Measurements from ENCODE around the gene AIF1L.

The AIF1L gene

DNA sequence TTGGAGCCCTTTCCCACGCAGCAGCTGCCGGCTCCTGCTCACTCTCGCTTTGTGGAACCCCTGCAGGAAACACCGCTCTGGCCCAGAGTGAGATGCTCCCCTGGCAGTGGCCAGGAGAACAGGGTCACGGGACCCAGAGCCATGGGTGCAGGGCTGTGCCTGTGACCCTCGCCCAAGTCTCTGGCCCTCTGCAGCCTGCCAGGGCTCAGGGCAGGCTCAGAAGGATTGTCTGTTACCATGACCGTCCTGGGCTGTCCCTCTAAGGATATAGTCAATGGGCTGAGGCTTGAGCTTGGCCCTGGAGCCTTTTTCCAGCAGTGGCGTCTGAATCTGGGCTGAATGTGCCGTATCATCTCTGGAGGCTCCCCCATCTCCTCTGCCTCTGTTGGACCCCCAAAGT lies 28.7 kb upstream of the AIF1L start:
- FAIRE-seq = no peak
- DNase-seq (ENCODE audit: insufficient read length, low spot score) = no peak
- TF ChIP-seq, protein P1, sequence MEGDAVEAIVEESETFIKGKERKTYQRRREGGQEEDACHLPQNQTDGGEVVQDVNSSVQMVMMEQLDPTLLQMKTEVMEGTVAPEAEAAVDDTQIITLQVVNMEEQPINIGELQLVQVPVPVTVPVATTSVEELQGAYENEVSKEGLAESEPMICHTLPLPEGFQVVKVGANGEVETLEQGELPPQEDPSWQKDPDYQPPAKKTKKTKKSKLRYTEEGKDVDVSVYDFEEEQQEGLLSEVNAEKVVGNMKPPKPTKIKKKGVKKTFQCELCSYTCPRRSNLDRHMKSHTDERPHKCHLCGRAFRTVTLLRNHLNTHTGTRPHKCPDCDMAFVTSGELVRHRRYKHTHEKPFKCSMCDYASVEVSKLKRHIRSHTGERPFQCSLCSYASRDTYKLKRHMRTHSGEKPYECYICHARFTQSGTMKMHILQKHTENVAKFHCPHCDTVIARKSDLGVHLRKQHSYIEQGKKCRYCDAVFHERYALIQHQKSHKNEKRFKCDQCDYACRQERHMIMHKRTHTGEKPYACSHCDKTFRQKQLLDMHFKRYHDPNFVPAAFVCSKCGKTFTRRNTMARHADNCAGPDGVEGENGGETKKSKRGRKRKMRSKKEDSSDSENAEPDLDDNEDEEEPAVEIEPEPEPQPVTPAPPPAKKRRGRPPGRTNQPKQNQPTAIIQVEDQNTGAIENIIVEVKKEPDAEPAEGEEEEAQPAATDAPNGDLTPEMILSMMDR (IDR thresholded peaks at IDR 0.05; ENCODE audit: insufficient read depth, missing control alignments) = no peak

DNA sequence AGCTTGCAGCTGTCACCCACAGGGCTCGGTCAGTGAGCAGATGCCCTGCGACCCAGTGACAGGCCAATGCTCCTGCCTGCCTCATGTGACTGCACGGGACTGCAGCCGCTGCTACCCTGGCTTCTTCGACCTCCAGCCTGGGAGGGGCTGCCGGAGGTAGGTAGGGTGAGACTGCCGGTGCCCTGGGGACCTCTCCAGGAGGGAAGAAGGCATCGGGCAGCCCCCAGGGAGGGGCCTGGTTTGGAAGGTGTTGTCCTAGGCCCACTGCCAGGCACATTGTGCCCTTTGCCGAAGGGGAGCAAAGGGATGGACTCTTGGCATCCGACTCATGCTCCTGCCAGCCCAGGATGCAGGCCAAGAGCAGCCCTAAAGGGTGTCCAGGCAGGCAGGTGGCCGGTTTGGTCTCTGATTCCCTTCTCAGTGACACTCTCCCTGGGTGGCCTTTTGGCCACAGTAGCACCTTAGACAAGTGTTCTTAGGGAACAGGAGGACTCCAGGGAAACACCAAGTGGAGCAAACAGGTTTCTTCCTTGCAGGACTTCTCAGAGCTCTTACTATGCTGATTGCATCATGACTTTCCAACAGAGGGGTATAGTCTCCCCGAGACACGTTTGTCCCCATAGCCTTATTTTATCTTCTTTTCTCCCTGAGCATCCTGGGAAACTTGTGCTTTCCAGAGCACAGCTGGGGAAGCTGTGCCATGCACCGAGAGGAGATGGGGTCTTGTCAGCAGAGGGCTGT lies 28.1 kb upstream of the AIF1L start:
- TF ChIP-seq, protein P1 (IDR thresholded peaks at IDR 0.05; ENCODE audit: insufficient read depth, missing control alignments) = no peak
- DNase-seq (ENCODE audit: insufficient read length, low spot score) = no peak
- no peak for FAIRE-seq

DNA sequence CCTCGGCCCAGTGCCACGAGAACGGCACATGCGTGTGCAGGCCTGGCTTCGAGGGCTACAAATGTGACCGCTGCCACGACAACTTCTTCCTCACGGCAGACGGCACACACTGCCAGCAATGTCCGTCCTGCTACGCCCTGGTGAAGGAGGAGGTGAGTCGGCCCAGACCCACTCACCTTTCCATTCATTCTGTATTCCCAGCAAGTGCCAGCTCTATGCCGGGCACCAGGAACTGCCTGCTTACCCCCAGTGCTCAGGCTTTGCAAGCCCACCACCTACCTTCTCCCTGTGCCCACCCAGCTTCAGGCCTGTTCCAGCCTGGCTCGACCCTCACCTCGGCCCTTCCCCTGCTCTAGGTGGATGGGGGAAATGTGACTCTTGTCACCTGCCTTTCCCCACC lies 26.6 kb upstream of the AIF1L start:
- TF ChIP-seq, protein P1 (IDR thresholded peaks at IDR 0.05; ENCODE audit: insufficient read depth, missing control alignments) = no peak
- DNase-seq (ENCODE audit: insufficient read length, low spot score) (no peak), FAIRE-seq (no peak)

DNA sequence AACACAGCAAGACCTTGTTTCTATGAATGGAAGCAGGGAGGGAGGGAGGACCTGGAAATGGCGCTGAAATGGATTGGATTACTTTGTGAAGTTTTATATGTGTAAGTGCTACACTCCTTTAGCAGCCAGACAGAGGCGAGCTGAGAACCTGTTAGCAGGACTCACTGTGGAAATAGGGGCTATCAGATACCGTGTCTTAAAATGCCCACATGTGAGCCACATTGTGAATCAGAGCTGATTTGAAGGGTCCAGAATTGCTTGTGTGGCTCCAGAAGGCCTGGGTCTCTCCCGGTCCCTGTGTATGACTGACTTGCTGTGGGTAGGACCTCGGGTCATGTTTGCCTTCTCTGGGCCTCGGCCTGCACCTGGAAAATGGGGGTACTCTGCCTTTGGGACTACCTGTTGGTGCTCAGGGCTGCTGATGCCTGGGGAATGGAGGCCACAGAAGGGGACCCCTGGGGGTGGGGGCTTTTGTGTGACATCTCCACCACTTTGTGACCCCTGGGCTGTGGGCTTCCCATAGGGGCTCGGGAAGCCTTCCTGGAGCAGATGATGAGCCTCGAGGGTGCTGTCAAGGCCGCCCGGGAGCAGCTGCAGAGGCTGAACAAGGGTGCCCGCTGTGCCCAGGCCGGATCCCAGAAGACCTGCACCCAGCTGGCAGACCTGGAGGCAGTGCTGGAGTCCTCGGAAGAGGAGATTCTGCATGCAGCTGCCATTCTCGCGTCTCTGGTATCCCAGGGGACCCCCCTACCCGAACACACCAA lies 24.0 kb upstream of the AIF1L start:
- FAIRE-seq = no peak
- TF ChIP-seq, protein P1 (IDR thresholded peaks at IDR 0.05; ENCODE audit: insufficient read depth, missing control alignments) = no peak
- DNase-seq (ENCODE audit: insufficient read length, low spot score) = no peak

DNA sequence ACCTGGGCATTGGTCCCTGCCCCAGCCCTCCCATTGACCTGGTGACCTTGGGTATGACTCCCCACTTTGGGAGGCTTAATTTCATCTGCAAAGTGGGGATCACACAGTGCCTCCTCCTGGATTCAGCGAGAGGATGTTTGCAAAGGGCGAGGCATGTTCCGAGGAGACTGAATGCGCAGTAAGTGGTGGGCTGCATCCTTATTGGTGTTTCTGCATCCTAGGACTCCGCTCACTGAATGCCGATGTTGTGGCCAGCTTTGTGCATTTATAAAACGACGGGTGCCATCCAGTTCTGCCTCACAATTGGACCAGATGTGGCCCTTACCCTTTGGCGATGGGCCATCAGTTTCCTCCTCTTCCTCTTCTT lies 23.5 kb upstream of the AIF1L start:
- no peak for DNase-seq (ENCODE audit: insufficient read length, low spot score)
- TF ChIP-seq, protein P1 (IDR thresholded peaks at IDR 0.05; ENCODE audit: insufficient read depth, missing control alignments) = no peak
- FAIRE-seq = no peak

DNA sequence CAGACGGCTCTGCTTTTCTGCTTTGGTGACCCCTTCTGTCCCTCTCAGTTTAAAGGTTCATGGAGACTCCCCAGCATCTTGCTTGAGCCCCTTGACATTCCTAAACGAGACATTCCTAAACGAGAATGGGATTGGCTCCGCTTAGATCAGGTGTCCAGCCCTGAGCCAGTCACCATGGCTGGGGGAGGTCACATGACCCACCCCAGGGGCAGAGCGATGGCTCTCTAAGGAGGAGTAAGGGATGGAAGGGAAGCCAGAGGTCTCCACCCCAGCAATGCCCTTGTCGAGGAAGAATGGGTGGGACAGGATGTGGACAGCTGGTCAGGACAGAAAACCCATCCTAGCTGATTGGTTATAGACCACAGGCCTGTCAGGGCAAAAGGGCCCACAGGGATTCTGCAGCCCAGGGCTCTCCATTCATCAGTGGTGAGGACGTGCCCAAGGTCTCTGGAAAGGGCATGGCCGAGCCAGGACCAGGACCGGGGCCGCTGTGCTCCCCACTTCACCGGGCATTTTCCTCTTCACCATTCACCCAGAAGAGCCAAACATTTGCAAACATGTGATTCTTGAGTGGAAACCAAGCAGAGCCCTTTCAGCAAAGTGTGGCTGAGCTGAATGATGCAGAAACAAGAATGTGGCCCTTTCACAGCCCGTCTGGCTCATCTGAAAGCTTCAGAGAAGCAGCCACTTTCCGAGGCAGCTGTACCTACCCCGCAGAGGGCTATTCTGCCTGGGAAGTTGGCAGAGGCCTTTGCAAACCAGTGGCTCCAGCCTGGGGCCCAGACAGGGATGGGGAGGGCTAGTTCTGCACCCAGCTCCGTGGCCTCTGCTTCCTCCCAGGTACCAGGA lies 19.8 kb upstream of the AIF1L start:
- TF ChIP-seq, protein P1 (IDR thresholded peaks at IDR 0.05; ENCODE audit: insufficient read depth, missing control alignments) = no peak
- FAIRE-seq (no peak), DNase-seq (ENCODE audit: insufficient read length, low spot score) (no peak)

Data from D721Med (cell line).